ENCODE measurements around the gene GDF10. TPM values are rescaled to one million over a fixed set of nuclear protein-coding genes. Genes with fewer than 3 reads are reported as not detected.

Gene GDF10
- total and polyA plus RNA-seq, 2 of the 8 experiments (the other 6 are each of a cell fraction or from before 2014, with no cell fraction given), result 0.19 to 0.32 TPM

- TF ChIP-seq RAD21 (IDR thresholded peaks at IDR 0.05 in 1 of 2, conservative IDR thresholded peaks at IDR 0.05 in 1 of 2; ENCODE audit: low read depth in 2 of 2, low read length in 2 of 2), result peak; percentile 66 to 79
- TF ChIP-seq NRF1 (IDR thresholded peaks at IDR 0.05; ENCODE audit: low read depth, low read length), result no peak
- no peak for TF ChIP-seq GTF2F1 (IDR thresholded peaks at IDR 0.05; ENCODE audit: borderline replicate concordance, low read depth, low read length)
- no peak for TF ChIP-seq SP4 (IDR thresholded peaks at IDR 0.05; ENCODE audit: low read length)
- no peak for TF ChIP-seq YY1 (IDR thresholded peaks at IDR 0.05; ENCODE audit: low read depth, low read length)
- no peak for TF ChIP-seq HDAC6 (IDR thresholded peaks at IDR 0.05; ENCODE audit: low read depth, low read length)
- no peak for TF ChIP-seq POLR2A (IDR thresholded peaks at IDR 0.05; ENCODE audit: control extremely low read depth in 1 of 2, low read depth in 2 of 2, low read length in 2 of 2)
- TF ChIP-seq JUND (IDR thresholded peaks at IDR 0.05; ENCODE audit: low read length), result peak; percentile 33; the same call in 1 of the 2 replicates
- TF ChIP-seq SUZ12 (IDR thresholded peaks at IDR 0.05; ENCODE audit: low read length), result no peak
- no peak for TF ChIP-seq SIX5 (IDR thresholded peaks at IDR 0.05; ENCODE audit: low read depth, low read length)
- 0 out of 4 replicates have a peak, but pooled peaks of 1 of the 2 experiments have one; percentile 23 for TF ChIP-seq SIN3A (conservative IDR thresholded peaks at IDR 0.05 in 1 of 2, IDR thresholded peaks at IDR 0.05 in 1 of 2; ENCODE audit: low read depth in 1 of 2, low read length in 2 of 2)
- no peak for TF ChIP-seq MAX (IDR thresholded peaks at IDR 0.05)
- no peak for TF ChIP-seq TEAD4 (IDR thresholded peaks at IDR 0.05; ENCODE audit: low read depth, low read length)
- no peak for TF ChIP-seq RXRA (IDR thresholded peaks at IDR 0.05; ENCODE audit: insufficient read depth, low read depth, low read length)
- no peak for TF ChIP-seq POLR2AphosphoS5 (IDR thresholded peaks at IDR 0.05; ENCODE audit: low read depth, low read length)
- TF ChIP-seq CHD2 (IDR thresholded peaks at IDR 0.05; ENCODE audit: low read length), result no peak
- TF ChIP-seq RNF2 (IDR thresholded peaks at IDR 0.05; ENCODE audit: borderline replicate concordance, low read depth, low read length, missing control alignments, poor library complexity, severe bottlenecking), result no peak
- no peak for TF ChIP-seq KDM4A (IDR thresholded peaks at IDR 0.05; ENCODE audit: low read depth, low read length, severe bottlenecking)
- no peak for TF ChIP-seq BACH1 (IDR thresholded peaks at IDR 0.05; ENCODE audit: low read length)
- no peak for TF ChIP-seq USF2 (IDR thresholded peaks at IDR 0.05; ENCODE audit: low read length)
- TF ChIP-seq FOSL1 (IDR thresholded peaks at IDR 0.05; ENCODE audit: insufficient read depth, low read depth, low read length), result no peak
- no peak for TF ChIP-seq SIRT6 (IDR thresholded peaks at IDR 0.05; ENCODE audit: low read length)
- no peak for TF ChIP-seq TAF1 (IDR thresholded peaks at IDR 0.05; ENCODE audit: low read depth, low read length)
- TF ChIP-seq CREB1 (IDR thresholded peaks at IDR 0.05), result no peak
- TF ChIP-seq CHD1 (IDR thresholded peaks at IDR 0.05; ENCODE audit: low read depth, low read length), result no peak
- TF ChIP-seq EP300 (IDR thresholded peaks at IDR 0.05; ENCODE audit: borderline replicate concordance in 1 of 2, low read depth in 2 of 2, low read length in 2 of 2), result no peak
Observed at GRCh38 chr10:47361293-47361692, 61.3 kb downstream of the GDF10 start (continued).
